ENCODE data around the gene CNTN4.
"Not testable (repeated sequence)": the region's sequence is repeated elsewhere in the genome, so short reads cannot be mapped to it uniquely, and the experiment has no call there.

Gene CNTN4

GRCh38 chr3:2512881-2513280 is 414.2 kb downstream of the CNTN4 start:
- DNase-seq (ENCODE audit: low spot score) = no peak
- FAIRE-seq = no peak

GRCh38 chr3:2513986-2514385 is 415.3 kb downstream of the CNTN4 start:
- FAIRE-seq (no peak), DNase-seq (ENCODE audit: low spot score) (no peak)

- FAIRE-seq = no peak
Measured at GRCh38 chr3:2516762-2517441, 418.2 kb downstream of the CNTN4 start.

GRCh38 chr3:2517500-2518172 is 419.0 kb downstream of the CNTN4 start:
- FAIRE-seq (no peak), DNase-seq (ENCODE audit: low spot score) (no peak)

More at GRCh38 chr3:2516762-2517441, 418.2 kb downstream of the CNTN4 start:
- DNase-seq (ENCODE audit: low spot score) = no peak

GRCh38 chr3:2523281-2523836 is 424.7 kb downstream of the CNTN4 start:
- DNase-seq (ENCODE audit: low spot score) = no peak
- no peak for FAIRE-seq

- FAIRE-seq (no peak), DNase-seq (ENCODE audit: low spot score) (no peak)
Measured at GRCh38 chr3:2525968-2526367, 427.3 kb downstream of the CNTN4 start.

GRCh38 chr3:2526926-2527325 is 428.3 kb downstream of the CNTN4 start:
- DNase-seq (ENCODE audit: low spot score) (no peak), FAIRE-seq (no peak)

GRCh38 chr3:2527328-2527727 is 428.7 kb downstream of the CNTN4 start:
- DNase-seq (ENCODE audit: low spot score) = not testable (repeated sequence)
- FAIRE-seq = peak; percentile 37

- peak; percentile 89 for FAIRE-seq
Measured at GRCh38 chr3:2534767-2535166, 436.1 kb downstream of the CNTN4 start.

GRCh38 chr3:2535206-2535605 is 436.5 kb downstream of the CNTN4 start:
- no peak for DNase-seq (ENCODE audit: low spot score)

More at GRCh38 chr3:2534767-2535166, 436.1 kb downstream of the CNTN4 start:
- DNase-seq (ENCODE audit: low spot score) = not testable (repeated sequence)

GRCh38 chr3:2536575-2536974 is 437.9 kb downstream of the CNTN4 start:
- FAIRE-seq (no peak), DNase-seq (ENCODE audit: low spot score) (no peak)

More at GRCh38 chr3:2535206-2535605, 436.5 kb downstream of the CNTN4 start:
- FAIRE-seq = no peak

GRCh38 chr3:2540115-2540514 is 441.4 kb downstream of the CNTN4 start:
- FAIRE-seq = no peak

GRCh38 chr3:2543247-2543646 is 444.6 kb downstream of the CNTN4 start:
- DNase-seq (ENCODE audit: low spot score) (no peak), FAIRE-seq (no peak)

More at GRCh38 chr3:2540115-2540514, 441.4 kb downstream of the CNTN4 start:
- no peak for DNase-seq (ENCODE audit: low spot score)

GRCh38 chr3:2544212-2544611 is 445.5 kb downstream of the CNTN4 start:
- FAIRE-seq = no peak
- no peak for DNase-seq (ENCODE audit: low spot score)

GRCh38 chr3:2544718-2545117 is 446.1 kb downstream of the CNTN4 start:
- FAIRE-seq (no peak), DNase-seq (ENCODE audit: low spot score) (no peak)

GRCh38 chr3:2547049-2547448 is 448.4 kb downstream of the CNTN4 start:
- FAIRE-seq = no peak
- no peak for DNase-seq (ENCODE audit: low spot score)

- no peak for FAIRE-seq
- DNase-seq (ENCODE audit: low spot score) = no peak
Measured at GRCh38 chr3:2554656-2555055, 456.0 kb downstream of the CNTN4 start.

- DNase-seq (ENCODE audit: low spot score) = no peak
- no peak for FAIRE-seq
Measured at GRCh38 chr3:2558796-2559195, 460.1 kb downstream of the CNTN4 start.

GRCh38 chr3:2567451-2567850 is 468.8 kb downstream of the CNTN4 start:
- FAIRE-seq = no peak
- DNase-seq (ENCODE audit: low spot score) = no peak

GRCh38 chr3:2568156-2568555 is 469.5 kb downstream of the CNTN4 start:
- FAIRE-seq (no peak), DNase-seq (ENCODE audit: low spot score) (no peak)

GRCh38 chr3:2568929-2569328 is 470.3 kb downstream of the CNTN4 start:
- no peak for DNase-seq (ENCODE audit: low spot score)
- no peak for FAIRE-seq

- FAIRE-seq (no peak), DNase-seq (ENCODE audit: low spot score) (no peak)
Measured at GRCh38 chr3:2577571-2577970, 478.9 kb downstream of the CNTN4 start.

- DNase-seq (ENCODE audit: low spot score) (no peak), FAIRE-seq (no peak)
Measured at GRCh38 chr3:2578560-2578959, 479.9 kb downstream of the CNTN4 start.
